ENCODE data around the gene PDGFA.

The PDGFA gene

GRCh38 chr7:475425-475728 lies 44.3 kb downstream of the PDGFA start:
- no peak for DNase-seq (ENCODE audit: low read depth in 2 of 2, low spot score in 1 of 2)

GRCh38 chr7:474605-475424 lies 44.8 kb downstream of the PDGFA start:
- no peak for DNase-seq (ENCODE audit: low read depth in 2 of 2, low spot score in 1 of 2)

GRCh38 chr7:473870-474604 lies 45.6 kb downstream of the PDGFA start:
- no peak for DNase-seq (ENCODE audit: low read depth in 2 of 2, low spot score in 1 of 2)

- DNase-seq (ENCODE audit: low read depth in 2 of 2, low spot score in 1 of 2): no peak
Observed at GRCh38 chr7:473211-473734, 46.4 kb downstream of the PDGFA start.

GRCh38 chr7:472640-472957 lies 47.0 kb downstream of the PDGFA start:
- DNase-seq (ENCODE audit: low read depth in 2 of 2, low spot score in 1 of 2): no peak

GRCh38 chr7:471866-472639 lies 47.6 kb downstream of the PDGFA start:
- DNase-seq (ENCODE audit: low read depth in 2 of 2, low spot score in 1 of 2): no peak

GRCh38 chr7:471191-471865 lies 48.3 kb downstream of the PDGFA start:
- DNase-seq (ENCODE audit: low read depth in 2 of 2, low spot score in 1 of 2): no peak

GRCh38 chr7:469563-469961 lies 50.1 kb downstream of the PDGFA start:
- no peak for DNase-seq (ENCODE audit: low read depth in 2 of 2, low spot score in 1 of 2)

GRCh38 chr7:468681-469562 lies 50.7 kb downstream of the PDGFA start:
- DNase-seq (ENCODE audit: low read depth in 2 of 2, low spot score in 1 of 2): no peak

- DNase-seq (ENCODE audit: low read depth in 2 of 2, low spot score in 1 of 2): no peak
Observed at GRCh38 chr7:467856-468545, 51.6 kb downstream of the PDGFA start.

- no peak for DNase-seq (ENCODE audit: low read depth in 2 of 2, low spot score in 1 of 2)
Observed at GRCh38 chr7:467393-467828, 52.2 kb downstream of the PDGFA start.

GRCh38 chr7:466465-467191 lies 53.0 kb downstream of the PDGFA start:
- DNase-seq (ENCODE audit: low read depth in 2 of 2, low spot score in 1 of 2): no peak

GRCh38 chr7:465710-466400 lies 53.8 kb downstream of the PDGFA start:
- no peak for DNase-seq (ENCODE audit: low read depth in 2 of 2, low spot score in 1 of 2)

GRCh38 chr7:464454-465401 lies 54.9 kb downstream of the PDGFA start:
- DNase-seq (ENCODE audit: low read depth in 2 of 2, low spot score in 1 of 2): no peak

- DNase-seq (ENCODE audit: low read depth in 2 of 2, low spot score in 1 of 2): no peak
Observed at GRCh38 chr7:463817-464453, 55.7 kb downstream of the PDGFA start.

- DNase-seq (ENCODE audit: low read depth in 2 of 2, low spot score in 1 of 2): no peak
Observed at GRCh38 chr7:463362-463781, 56.3 kb downstream of the PDGFA start.

Measured in stimulated activated CD8-positive, alpha-beta memory T cell treated with anti-CD3 and anti-CD28 coated beads, Interleukin-4, amount 100 ng/mL, for 1 hour (primary cell).